ENCODE results near the gene ATIC.

DNA sequence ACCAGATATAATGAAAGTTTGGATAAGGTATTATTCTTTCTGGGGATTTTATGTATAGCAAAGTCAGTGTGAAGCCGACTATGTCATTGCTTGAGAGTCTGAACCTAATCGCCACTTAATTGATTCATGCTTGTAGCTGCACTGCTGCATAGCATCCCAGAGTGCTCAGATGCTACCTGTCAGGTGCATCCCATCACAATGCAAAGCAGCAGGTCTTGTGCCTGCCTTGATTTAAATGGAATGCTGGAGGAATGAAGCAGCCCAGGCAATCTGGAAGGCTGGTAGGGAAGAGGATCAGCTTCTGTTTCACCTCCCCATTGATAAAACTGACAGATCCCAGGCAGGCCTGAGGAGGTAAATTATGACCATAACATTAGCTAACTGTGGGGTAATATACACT, 40.4 kb upstream of the ATIC start:
- TF ChIP-seq EP300 (conservative IDR thresholded peaks at IDR 0.05; ENCODE audit: poor library complexity, severe bottlenecking) = peak; percentile 59
- TF ChIP-seq, protein P1, sequence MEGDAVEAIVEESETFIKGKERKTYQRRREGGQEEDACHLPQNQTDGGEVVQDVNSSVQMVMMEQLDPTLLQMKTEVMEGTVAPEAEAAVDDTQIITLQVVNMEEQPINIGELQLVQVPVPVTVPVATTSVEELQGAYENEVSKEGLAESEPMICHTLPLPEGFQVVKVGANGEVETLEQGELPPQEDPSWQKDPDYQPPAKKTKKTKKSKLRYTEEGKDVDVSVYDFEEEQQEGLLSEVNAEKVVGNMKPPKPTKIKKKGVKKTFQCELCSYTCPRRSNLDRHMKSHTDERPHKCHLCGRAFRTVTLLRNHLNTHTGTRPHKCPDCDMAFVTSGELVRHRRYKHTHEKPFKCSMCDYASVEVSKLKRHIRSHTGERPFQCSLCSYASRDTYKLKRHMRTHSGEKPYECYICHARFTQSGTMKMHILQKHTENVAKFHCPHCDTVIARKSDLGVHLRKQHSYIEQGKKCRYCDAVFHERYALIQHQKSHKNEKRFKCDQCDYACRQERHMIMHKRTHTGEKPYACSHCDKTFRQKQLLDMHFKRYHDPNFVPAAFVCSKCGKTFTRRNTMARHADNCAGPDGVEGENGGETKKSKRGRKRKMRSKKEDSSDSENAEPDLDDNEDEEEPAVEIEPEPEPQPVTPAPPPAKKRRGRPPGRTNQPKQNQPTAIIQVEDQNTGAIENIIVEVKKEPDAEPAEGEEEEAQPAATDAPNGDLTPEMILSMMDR (IDR thresholded peaks at IDR 0.05; ENCODE audit: poor library complexity, severe bottlenecking) = no peak

All from neural cell (in vitro differentiated cells).